ENCODE data around the gene STATH.
"Not testable (repeated sequence)": the region's sequence is repeated elsewhere in the genome, so short reads cannot be mapped to it uniquely, and the experiment has no call there.

STATH gene, protein sequence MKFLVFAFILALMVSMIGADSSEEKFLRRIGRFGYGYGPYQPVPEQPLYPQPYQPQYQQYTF

DNA sequence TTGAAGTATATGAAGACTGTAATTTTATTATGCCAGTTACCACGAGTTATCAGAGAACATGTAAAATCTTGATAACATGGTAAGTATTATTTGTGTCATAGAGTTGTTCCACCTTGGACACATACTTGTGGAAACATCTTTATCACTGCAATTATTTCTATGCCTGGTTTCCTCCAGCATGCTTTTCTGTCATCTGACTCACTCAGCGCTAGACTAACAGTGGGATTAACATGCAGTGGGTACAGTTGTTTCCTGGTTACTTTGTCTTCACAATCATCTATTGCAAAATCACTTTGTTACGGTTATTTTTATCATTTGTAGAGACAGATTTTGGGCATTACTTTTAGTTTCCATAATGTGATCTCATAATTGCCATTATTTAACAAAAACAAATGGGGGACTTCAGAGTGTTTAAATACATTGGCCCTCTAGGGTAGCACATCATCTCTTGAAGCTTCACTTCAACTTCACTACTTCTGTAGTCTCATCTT lies at the start of gene STATH:
Gene STATH, plus strand, starts transcription at position 441 of the 491 bp plus-strand sequence. CDS start 2,472 bp downstream, outside the sequence.
- DNase-seq = no peak

DNA sequence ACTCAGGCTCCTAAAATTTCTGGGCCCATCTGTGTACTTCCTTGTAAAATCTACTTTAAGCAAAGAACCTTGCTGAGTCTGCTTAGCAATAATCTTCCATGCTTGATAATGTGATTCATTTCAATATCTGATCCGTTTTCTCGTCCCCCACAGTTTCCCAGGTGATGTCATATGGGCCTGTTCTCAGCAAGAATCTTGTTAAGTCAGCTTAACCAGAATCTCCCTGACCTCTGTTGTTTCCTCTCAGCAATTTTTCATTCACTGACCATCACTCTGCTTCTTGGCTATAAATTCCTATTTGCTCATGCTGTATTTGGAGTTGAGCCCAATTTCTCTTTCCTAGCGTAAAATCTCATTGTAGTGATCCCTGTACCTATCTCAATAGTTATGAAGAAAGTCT lies 44.2 kb upstream of the STATH start:
- DNase-seq = no peak

DNA sequence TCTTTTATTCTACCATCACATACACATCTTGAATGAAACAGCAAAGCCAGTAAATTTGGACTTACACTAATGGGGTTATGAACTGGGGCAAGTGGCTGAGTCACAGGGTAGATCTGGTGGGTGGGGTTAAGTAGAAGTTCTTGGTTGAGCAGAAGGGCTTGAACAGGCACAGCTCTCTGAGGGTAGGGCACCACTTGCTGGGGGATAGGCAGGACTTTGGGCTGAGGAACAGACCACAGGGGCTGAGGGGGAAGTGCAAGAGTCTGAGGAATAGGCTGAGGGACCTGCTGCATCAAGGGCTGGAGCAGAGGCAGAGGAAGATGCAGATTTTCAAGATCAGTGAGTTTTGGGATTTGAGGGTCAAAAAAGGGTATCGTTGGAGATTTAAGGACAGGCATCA lies 38.6 kb upstream of the STATH start:
- no peak for DNase-seq

DNA sequence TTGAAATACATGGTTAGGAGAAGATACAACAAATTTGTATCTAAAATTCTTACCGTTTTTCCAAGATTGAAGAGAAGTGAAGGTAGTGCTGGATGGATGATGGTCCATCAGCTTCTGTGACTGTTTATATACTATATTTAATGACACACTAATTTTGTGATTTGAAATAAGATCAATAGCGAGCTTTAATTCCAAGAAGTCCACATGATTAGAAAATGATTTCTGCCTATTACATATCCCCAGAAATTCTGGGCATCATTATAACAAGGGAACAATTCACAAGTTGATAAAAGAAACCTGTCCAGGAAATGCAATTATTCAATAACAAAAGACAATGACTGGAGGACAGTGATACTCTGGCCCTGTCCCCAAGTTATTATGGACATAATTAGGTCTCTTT lies 30.1 kb upstream of the STATH start, which contains the start of gene CSN2:
Gene CSN2, minus strand, starts transcription at position 101 of the 400 bp plus-strand sequence. CDS start 4,733 bp downstream, outside the sequence.
- no peak for DNase-seq

DNA sequence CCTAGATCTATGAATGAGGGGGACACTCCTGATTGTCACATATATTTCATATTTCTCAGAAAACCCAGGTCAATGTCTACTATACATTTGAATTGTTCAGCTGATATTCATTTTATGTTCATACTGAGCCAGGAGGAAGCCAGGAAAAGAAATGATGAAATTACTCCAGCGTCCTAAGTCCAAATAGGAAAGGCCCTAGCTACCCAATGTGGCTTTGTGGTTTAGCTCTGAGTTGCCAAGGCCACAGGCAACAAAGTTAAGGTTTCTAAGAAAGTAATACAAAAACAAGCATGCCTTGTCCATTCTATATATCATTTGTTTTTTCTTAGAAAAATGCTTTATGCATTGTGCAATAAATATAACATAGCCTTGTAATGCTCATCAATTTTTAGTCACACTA lies 25.7 kb upstream of the STATH start:
- DNase-seq = no peak

DNA sequence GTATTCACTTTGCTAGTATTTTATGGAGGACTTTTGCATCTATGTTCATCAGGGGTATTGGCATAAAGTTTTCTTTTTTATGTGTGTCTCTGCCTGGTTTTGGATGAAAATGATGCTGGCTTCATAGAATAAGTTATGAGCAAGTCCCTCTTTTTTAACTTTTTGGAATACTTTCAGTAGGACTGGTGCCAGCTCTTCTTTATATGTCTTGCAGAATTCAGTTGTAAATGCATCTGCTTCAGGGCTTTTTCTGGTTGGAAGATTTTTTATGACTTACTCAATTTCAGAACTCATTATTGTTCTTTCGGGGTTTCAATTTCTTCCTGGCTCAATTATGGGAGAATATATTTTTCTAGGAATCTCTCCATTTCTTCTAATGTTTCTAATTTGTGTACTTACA lies 21.1 kb upstream of the STATH start:
- no peak for DNase-seq

DNA sequence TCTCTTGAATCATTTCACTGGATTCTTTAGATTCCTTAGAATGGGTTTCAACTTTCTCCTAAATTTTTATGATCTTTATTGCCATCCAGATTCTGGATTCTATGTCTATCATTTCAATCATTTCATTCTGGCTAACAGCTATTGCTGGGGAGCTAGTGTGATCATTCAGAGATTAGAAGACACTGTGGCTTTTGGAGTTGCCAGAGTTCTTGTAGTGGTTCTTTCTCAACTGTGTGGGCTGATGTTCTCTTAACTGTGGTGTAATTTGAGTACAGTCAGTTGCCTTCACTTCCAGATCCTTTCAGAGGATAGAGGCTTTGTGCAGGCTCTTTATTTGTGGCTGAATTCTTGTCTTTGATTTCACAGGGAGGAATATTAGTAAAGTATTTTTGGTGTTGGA lies 18.2 kb upstream of the STATH start:
- DNase-seq = no peak

DNA sequence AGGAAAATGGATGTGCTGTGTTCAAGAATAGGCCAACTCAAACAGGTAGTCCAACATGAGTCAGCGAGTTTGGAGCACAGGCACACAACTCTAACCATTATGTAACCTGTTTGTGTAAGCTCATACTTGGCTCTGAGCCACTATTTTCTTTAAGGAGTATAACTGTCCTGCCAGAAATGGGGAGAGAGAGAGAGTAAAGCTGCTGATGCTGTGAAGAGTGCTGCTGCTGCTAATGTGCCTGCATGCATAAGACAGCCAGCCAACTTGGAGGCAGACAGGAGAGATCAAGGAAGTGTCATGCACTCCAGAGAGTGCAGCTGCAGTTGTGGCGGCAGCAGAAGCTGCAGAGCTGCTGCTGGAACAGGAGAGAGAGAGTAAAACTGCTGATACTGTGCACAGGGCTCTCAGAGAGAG lies 11.7 kb upstream of the STATH start:
- no peak for DNase-seq

DNA sequence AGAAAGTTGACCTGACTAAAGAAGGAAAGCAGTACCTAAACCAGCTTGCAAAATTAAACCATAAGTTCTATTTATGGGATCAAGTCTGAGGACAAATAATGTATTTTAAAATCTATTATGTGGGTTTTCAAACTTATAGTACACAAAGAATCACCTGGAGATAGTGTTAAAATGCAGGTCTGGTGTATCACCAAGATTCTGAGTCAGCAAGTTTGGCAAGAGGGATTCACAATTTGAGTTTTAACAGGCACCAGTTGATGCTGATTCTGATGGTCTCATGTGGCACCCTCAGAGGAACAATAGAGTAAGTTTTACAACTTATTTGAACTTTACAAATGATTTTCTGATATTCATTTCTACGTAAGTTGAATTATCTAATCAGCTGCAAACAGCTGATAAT lies 9.1 kb upstream of the STATH start:
- no peak for DNase-seq

DNA sequence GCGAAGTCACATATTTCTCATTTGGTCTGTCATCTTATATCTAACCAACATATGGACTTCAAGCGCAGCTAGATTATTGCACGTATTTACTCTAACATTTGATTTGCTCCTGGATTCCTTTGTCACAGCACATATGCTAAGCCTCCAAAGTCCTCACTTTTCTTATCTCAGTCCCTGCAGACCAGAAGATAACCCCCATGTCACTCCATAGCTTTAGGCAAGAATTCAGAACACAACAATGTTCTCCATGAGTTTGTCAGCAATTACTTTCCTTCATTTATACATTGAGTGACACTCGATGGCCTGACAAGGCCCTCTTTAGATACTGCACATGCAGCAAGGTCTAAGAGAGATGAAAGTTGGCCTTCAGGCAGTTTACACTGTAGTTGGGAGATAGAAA lies 4.8 kb upstream of the STATH start:
- DNase-seq = no peak

DNA sequence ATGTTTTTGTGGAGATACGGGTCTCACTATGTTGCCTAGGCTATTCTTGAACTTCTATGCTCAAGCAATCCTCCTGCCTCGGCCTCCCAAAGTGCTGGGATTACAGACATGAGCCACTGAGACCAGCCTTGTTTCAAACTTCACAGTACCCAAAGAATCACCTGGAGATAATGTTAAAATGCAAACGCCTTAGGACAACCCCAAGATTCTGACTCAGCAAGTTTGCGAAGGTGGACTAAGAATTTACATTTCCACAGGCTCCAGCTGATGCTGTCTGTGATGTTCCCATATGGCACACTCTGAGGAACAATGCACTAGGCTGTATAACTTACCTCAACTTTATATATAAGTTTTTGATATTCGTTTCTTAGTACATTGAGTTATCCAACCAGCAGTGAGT lies 984 bp upstream of the STATH start:
- no peak for DNase-seq

DNA sequence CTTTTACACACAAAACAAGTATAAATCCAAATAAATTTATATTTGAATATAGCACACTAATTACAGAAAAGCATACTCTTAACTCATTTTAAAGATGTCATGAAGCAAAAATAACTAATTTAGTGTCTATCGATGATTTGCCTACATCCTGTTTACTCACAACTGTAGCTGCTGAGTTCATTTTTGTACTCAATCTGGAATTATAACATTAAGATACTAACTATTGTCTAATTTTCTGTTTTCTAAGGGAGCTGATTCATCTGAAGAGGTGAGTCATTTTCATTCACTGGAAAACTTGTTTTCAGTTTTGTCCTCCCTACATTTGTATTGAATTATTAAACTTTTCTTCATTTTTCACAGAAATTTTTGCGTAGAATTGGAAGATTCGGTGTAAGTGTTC lies 3.7 kb downstream of the STATH start:
- no peak for DNase-seq

DNA sequence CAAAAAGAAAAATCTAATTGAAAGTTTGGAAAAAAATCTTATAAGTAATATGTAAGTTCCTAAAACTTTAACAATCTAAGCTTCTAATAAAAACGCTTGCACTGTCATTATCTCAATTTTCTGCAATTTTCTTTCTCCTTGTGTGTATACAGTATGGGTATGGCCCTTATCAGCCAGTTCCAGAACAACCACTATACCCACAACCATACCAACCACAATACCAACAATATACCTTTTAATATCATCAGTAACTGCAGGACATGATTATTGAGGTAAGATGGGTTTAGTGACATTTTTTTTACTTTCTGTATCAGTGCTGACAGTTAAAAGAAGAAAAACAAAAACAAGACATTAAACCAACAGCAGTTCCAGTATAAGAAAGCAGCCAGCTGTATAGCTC lies 4.9 kb downstream of the STATH start:
- no peak for DNase-seq

DNA sequence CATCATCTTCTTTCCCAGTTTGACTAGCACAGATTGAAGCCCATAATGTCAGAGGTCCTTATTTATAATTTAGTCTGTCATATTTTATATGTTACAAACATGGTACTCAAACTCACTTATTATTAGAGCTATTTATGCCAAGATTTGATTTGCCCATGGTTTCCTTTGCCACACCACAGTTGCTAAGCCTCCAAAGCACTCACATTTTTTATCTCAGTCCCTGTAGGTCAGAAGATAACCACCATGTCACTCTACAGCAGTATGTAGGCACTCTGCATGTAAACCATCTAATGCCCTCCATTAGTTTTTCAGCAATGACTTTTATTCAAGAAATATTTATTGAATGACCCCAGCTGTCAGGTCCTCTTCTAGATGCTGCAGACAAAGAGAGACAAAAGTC lies 6.7 kb downstream of the STATH start:
- DNase-seq = no peak

DNA sequence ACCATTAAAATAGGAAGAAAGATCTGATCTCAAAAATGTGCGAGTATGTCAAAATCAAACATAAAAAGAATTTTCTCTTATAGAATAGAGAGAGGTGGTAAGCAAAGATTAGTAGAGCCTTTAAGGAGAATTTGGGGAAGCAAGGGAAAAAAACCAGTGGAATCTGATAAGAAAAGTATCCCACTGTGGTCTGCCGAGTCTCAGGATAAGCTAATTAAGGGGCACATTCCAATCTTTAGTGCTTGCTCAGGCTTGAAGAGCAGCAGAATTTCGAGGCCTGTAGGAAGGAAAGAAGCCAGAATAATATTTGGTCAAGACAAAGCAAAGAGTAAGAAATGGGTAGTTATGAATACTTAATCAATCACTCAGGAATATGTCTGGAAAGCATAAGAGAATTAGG lies 13.0 kb downstream of the STATH start:
- no peak for DNase-seq

DNA sequence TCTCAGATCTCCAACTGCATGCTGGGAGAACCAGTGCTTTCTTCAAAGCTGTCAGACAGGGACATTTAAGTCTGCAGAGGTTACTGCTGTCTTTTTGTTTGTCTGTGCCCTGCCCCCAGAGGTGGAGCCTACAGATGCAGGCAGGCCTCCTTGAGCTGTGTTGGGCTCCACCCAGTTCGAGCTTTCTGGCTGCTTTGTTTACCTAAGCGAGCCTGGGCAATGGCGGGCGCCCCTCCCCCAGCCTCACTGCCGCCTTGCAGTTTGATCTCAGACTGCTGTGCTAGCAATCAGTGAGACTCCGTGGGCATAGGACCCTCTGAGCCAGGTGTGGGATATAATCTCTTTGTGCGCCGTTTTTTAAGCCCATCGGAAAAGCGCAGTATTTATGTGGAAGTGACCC lies 23.2 kb downstream of the STATH start:
- not testable (repeated sequence) for DNase-seq

DNA sequence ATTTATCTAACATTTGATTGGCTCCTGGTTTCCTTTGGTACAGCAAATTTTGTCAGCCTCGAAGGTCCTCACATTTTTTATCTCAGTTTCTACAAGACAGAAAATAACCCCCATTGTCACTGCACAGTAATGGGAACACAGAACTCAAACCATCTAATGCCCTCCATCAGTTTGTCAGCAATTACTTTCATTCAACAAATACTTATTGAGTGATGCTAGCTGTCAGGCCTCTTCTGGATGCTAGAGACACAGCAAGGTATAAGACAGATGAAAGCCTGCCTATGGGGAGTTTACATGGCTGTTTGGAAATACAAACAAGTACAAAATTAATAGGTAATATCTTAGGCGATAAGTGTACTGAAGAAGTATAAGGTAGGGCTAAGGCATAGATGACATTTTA lies 27.5 kb downstream of the STATH start:
- DNase-seq = no peak

DNA sequence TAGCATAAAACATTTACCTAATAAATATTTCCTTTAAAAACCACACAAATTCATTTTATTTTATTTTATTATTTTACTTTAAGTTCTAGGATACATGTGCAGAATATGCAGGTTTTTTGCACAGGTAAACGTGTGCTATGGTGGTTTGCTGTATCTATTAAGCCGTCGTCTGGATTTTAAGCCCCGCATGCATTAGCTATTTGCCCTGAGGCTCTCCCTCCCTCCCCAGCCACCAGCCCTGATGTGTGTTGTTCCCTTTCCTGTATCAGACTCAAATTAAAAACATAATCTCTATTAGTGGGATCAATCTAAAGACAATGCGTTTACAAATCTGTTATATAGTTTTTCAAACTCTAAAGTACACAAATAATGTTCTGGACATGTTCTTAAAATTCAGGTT lies 31.2 kb downstream of the STATH start:
- DNase-seq = no peak

DNA sequence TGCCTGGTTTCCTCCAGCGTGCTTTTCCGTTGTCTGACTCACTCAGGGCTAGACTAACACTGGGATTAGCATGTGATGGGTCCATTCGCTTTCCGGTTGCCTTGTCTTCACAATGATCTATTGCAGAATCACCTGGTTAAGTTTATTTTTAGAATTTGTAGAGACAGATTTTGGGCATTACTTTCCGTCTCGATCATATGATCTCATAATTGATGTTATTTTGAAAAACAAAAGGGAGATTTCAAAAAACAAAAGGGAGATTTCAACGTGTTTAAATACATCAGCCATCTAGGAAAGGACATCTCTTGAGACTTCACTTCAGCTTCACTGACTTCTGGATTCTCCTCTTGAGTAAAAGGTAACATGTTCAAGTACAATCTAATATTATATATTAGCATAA lies 32.4 kb downstream of the STATH start, which contains the start of gene HTN3:
Gene HTN3, plus strand, starts transcription at position 301 of the 400 bp plus-strand sequence. CDS start 2,282 bp downstream, outside the sequence.
- not testable (repeated sequence) for DNase-seq

DNA sequence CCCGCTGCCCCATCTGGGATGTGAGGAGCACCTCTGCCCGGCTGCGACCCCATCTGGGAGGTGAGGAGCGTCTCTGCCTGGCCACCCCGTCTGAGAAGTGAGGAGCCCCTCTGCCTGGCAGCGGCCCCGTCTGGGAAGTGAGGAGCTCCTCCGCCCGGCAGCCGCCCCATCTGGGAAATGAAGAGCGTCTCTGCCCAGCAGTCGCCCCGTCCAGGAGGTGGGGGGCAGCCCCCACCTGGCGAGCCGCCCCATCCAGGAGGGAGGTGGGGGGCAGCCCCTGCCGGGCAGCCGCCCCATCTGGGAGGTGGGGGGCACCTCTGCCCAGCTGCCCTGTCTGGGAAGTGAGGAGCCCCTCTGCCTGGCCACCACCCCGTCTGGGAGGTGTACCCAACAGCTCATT lies 41.8 kb downstream of the STATH start:
- DNase-seq = not testable (repeated sequence)

DNA sequence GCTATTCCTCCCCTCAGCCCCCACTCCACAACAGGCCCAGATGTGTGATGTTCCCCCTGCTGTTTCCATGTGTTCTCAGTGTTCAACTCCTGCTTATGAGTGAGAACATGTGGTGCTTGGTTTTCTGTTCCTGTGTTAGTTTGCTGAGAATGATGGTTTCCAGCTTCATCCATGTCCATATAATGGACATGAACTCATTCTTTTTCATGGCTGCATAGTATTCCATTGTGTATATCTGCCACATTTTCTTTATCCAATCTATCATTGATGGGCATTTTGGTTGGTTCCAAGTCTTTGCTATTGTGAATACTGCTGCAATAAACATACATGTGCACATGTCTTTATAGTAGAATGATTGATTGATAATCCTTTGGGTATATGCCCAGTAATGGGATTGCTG lies 44.2 kb downstream of the STATH start:
- DNase-seq = not testable (repeated sequence)

DNA sequence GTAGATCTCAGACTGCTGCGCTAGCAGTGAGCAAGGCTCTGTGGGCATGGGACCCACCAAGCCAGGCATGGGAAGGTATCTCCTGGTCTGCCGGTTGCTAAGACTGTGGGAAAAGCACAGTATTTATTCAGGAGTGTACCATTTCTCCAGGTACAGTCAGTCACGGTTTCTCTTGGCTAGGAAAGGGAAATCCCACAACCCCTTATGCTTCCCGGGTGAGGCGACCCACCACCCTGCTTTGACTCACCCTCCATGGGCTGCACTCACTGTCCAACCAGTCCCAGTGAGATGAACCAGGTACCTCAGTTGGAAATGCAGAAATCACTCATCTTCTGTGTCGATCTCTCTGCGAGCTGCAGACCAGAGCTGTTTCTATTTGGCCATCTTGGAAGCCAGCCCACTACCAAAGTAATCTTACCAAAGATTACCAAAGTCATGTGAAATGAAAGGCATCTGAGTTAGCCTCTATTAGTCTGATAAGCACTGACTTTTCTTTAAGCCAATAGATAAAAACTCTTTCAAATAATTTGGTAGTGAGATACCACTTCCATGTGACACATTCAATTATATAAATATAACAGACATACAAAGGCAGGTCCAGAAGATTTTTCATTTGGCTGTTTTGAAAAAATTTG lies 46.0 kb downstream of the STATH start:
- DNase-seq = no peak

DNA sequence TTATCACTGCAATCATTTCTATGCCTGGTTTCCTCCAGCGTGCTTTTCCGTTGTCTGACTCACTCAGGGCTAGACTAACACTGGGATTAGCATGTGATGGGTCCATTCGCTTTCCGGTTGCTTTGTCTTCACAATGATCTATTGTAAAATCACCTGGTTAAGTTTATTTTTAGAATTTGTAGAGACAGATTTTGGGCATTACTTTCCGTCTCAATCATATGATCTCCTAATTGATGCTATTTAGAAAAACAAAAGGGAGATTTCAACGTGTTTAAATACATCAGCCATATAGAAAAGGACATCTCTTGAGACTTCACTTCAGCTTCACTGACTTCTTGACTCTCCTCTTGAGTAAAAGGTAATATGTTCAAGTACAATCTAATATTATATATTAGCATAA lies 54.4 kb downstream of the STATH start, which contains the start of gene HTN1:
Gene HTN1, plus strand, starts transcription at position 301 of the 400 bp plus-strand sequence. CDS start 2,639 bp downstream, outside the sequence.
- not testable (repeated sequence) for DNase-seq
